Memory B cell (primary cell): ENCODE measurements around the gene SDK1.

Experiments used
- ATAC-seq: fragments of 150-1000 bp; cut with Tn5 transposase; 2 replicates; pipeline ENCODE4 v1.10.0; 2021; ENCODE audit warnings: low read depth, mild to moderate bottlenecking, moderate library complexity
- DNase-seq, 2 donors: peaks; one replicate each; pipeline ENCODE4 v3.0.0; 2022; ENCODE audit warnings: low spot score in 2 of 2
- H3K27ac Mint-ChIP-seq: one replicate; pipeline ENCODE4 v1.8.0; 2022; ENCODE audit warnings: mild to moderate bottlenecking, moderate library complexity, mixed read lengths
- H3K27me3 Mint-ChIP-seq: one replicate; pipeline ENCODE4 v1.8.0; 2022; ENCODE audit warnings: mixed read lengths
- H3K36me3 Mint-ChIP-seq: one replicate; pipeline ENCODE4 v1.8.0; 2022; ENCODE audit warnings: mild to moderate bottlenecking, mixed read lengths
- H3K4me1 Mint-ChIP-seq: one replicate; pipeline ENCODE4 v1.8.0; 2022; ENCODE audit warnings: mixed read lengths
- H3K4me3 Mint-ChIP-seq: one replicate; pipeline ENCODE4 v1.8.0; 2022; ENCODE audit warnings: mild to moderate bottlenecking, moderate library complexity, mixed read lengths
- H3K9me3 Mint-ChIP-seq: one replicate; pipeline ENCODE4 v1.8.0; 2022; ENCODE audit warnings: mixed read lengths

SDK1 gene

DNA sequence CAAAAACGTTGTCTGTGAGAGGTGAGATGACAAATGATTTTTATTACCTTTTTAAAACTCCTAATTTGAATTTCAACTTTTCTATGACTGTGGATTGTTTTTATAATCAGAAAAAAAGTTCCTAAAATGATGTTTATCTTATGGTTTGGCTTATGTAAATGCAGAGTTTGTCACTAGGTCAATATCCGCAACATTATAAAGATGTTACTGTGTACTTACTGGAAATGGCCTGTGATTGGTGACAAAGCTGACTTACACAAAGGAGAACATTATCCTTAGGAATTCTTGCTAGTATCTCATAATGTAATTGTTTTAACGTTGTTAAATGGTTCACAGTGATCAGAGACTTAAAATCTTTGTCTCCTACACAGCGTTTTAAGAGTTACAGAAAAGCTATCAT lies 79.0 kb downstream of the SDK1 start:
- H3K36me3 Mint-ChIP-seq = no peaks in the 10 kb centered on the region
- no peaks in the 10 kb centered on the region for H3K4me1 Mint-ChIP-seq
- H3K27ac Mint-ChIP-seq = no peak overlapping the region
- no peaks in the 10 kb centered on the region for H3K9me3 Mint-ChIP-seq
- DNase-seq (no peak), ATAC-seq (no peak)
- H3K27me3 Mint-ChIP-seq = peaks cover 21% of the 10 kb centered on the region
- no peak overlapping the region for H3K4me3 Mint-ChIP-seq

DNA sequence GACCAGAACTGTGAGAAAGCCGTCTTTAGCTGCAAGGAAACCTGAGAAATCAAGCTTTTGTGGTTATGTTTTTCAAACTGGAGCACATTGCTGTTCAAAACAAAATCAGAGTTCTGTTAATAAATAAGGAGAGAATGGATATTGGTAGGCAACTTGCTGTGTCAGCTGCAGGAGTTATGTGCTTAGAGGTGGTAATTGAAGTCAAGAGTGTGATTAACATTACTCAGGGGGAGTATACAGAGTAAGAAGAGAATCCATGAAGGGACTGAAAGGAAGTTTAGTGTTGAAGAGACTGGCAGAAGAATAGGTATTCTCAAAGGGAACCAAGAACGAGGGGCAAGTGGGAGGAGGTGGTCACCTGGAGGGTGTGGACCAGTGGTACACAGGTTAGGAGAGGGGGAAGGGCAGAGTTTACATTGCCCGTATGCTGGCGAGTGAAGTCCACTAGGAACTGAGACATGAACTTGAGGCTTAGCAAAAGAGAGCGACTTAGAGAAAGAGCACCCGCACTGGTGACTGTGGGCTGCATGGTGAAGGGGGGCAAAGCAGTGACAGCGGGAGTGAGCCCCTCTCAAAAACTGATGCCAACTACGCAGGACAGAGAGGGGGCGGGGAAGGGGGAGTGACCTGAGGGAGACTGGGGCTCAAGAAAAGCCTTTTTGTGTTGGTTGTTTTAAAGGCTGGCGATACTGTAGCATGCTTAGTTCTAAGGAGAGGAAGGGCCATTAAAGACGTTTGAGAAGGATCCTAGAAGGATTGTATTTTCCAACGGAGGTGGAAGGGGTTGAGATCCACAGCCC lies 80.0 kb downstream of the SDK1 start:
- ATAC-seq (no peak), DNase-seq (no peak)
- no peaks in the 10 kb centered on the region for H3K36me3 Mint-ChIP-seq
- peaks cover 18% of the 10 kb centered on the region for H3K27me3 Mint-ChIP-seq
- no peak overlapping the region for H3K4me3 Mint-ChIP-seq
- no peaks in the 10 kb centered on the region for H3K9me3 Mint-ChIP-seq
- no peak overlapping the region for H3K27ac Mint-ChIP-seq
- H3K4me1 Mint-ChIP-seq = no peaks in the 10 kb centered on the region

DNA sequence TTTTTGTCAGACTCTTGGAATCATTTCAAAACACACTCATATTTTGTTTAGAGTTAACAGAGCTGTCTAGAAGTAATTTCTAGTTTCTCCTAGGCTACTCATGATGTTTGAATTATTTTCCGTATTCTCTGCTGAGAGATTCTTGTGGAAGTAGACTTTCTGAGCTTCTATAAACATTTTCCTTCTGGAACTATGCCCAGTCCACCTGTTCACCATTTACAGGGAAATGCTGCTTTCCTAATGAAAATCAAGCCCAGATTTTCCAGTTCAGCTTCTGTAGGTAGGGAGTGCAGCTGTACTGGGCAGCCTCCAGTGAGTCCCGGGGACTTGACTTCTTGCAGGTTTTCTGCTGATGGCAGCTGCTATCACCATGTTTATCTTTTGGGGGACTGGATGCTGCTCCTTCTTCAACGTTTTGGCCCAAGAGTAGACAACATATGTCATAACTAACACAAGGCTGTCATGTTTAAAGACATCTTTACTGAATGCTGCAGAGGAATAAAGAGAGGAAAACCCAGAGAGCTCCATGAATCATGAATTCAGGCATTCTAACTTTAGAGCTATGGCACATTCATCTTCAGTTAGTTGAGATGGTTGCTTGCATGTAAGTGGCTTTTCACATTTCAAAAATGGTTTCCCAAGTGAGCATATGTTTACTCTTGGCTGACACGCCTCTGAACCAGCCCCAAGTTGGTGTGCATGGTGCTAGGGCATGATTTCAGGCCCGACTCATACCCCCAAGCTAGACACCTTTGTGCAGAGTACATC lies 85.6 kb downstream of the SDK1 start:
- Mint-ChIP-seq H3K27ac (no peak overlapping the region), H3K27me3 (peaks cover 3% of the 10 kb centered on the region), H3K4me1 (no peaks in the 10 kb centered on the region), H3K9me3 (peaks cover 4% of the 10 kb centered on the region), H3K36me3 (no peaks in the 10 kb centered on the region), H3K4me3 (no peak overlapping the region)
- no peak for ATAC-seq
- DNase-seq = no peak

DNA sequence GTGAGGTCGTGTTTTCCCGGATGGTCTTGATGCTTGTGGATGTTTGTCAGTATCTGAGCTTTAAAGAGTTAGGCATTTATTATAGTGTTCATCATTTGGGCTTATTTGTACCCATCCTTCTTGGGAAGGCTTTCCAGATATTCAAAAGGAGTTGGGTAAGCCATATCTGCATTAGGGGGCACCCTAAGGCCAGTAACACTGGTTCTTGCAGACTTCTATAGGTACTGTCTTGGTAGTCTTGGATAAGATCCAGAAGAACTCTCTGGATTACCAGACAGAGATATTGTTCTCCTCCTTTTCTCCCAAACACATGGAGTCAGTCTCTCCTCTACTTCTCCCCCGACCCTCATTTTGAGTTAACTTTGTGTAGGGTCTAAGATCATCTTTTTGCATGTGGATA lies 92.8 kb downstream of the SDK1 start:
- Mint-ChIP-seq H3K4me3 (no peak overlapping the region), H3K27ac (no peak overlapping the region), H3K4me1 (no peaks in the 10 kb centered on the region), H3K27me3 (peaks cover 2% of the 10 kb centered on the region), H3K36me3 (peaks cover 8% of the 10 kb centered on the region), H3K9me3 (peaks cover 29% of the 10 kb centered on the region)
- DNase-seq (no peak), ATAC-seq (no peak)

DNA sequence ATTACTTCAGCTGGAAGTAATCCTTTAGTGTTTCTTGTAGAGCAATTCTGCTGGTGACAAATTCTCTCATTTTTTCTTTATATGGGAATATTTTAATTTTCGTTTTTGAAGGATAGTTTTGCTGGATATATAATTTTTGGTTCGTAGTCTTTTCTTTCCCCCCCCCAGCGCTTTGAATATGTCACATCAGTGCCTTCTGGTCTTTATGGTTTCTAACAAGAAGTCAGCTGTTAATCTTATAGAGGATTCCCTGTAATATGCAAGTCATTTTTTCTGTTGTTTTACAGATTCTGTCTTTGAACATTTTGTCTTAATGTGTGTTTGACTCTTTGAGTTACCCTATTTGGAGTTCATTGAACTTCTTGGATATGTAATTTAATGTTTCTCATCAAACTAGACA lies 96.3 kb downstream of the SDK1 start:
- DNase-seq (no peak), ATAC-seq (no peak)
- Mint-ChIP-seq H3K4me3 (no peak overlapping the region), H3K27ac (no peak overlapping the region), H3K9me3 (peaks cover 25% of the 10 kb centered on the region), H3K27me3 (peaks cover 5% of the 10 kb centered on the region), H3K4me1 (no peaks in the 10 kb centered on the region), H3K36me3 (peaks cover 8% of the 10 kb centered on the region)

DNA sequence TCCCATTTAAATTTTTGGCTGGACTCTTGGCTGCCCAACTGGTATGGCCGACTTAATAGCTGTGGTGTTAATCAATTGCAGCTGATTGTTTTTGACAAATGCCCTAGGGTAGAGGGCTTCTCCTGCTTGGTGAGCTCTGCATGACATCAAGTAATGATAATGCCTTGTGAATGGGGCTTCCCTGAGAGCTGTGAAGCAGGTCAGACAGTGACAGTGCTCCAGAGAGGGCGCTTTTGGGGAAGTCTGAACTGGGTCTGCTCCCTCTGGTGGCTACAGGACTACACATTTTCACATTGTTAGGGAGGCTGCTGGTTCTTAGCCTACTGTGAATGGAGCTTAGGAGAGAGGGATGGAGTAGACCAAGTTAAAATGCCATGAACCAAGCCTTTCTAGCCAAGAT lies 98.8 kb downstream of the SDK1 start:
- Mint-ChIP-seq H3K4me3 (no peak overlapping the region), H3K36me3 (peaks cover 8% of the 10 kb centered on the region), H3K4me1 (no peaks in the 10 kb centered on the region), H3K27ac (no peak overlapping the region), H3K9me3 (peaks cover 19% of the 10 kb centered on the region), H3K27me3 (peaks cover 6% of the 10 kb centered on the region)
- DNase-seq = no peak
- ATAC-seq = peak; percentile 46

DNA sequence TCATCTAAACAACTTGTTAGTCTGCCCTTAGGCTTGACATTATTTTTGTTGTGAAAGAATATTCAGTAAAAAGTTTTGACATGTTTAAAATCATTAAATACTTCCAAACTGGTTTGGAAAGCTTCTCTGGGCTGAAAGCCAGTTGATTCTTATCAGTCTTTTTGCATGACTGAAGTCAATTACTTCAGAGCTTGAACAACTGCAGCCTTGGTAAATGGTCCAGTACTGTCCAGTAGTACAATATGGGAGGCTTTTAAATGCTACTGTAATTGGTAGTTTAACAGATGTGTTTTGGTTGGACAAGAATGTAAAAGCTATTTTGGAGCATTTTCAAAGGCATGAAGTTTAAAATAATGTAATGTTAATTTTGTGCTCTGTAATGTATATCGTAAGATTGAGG lies 103.4 kb downstream of the SDK1 start:
- H3K4me3 Mint-ChIP-seq = no peak overlapping the region
- no peak for ATAC-seq
- no peak overlapping the region for H3K27ac Mint-ChIP-seq
- H3K9me3 Mint-ChIP-seq = no peaks in the 10 kb centered on the region
- H3K36me3 Mint-ChIP-seq = no peaks in the 10 kb centered on the region
- H3K27me3 Mint-ChIP-seq = peaks cover 16% of the 10 kb centered on the region
- H3K4me1 Mint-ChIP-seq = no peaks in the 10 kb centered on the region
- no peak for DNase-seq

DNA sequence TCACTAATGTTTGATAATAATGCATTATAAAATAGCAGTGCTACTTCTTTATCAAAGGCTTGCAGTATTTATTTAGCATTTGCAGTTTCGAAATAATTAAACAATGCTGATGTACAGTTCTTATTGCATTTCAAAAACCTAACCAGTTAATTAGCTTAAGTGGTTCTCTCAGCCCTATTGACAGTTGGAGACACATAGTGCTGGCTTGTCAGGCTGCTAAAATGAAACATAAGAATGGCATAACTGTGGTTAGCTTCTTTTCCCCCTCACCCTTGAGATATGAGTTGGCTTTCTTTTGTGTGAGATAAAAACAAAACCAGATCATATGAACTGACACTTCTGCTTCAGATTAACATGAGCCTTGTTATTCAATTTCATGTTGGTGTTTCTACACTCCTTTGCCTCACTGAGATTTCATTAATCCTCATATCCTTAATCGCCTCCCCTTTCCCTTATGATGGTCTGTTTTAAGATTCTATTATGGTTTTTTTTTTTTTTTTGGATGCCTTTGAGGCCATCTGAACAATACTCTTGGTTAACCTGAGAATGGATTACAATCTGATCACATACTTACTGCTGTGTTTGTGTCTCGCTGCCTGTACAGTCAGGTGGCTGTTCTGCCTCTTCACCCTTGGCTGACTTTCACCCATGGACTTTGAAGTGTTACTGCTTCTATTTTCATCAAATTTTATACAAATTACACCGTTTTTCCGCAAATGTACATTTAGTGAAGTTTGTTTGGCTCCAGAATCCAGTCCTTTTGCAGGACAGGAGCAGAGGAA lies 108.0 kb downstream of the SDK1 start:
- H3K27me3 Mint-ChIP-seq = peaks cover 21% of the 10 kb centered on the region
- ATAC-seq = no peak
- H3K4me1 Mint-ChIP-seq = no peaks in the 10 kb centered on the region
- DNase-seq = no peak
- no peak overlapping the region for H3K4me3 Mint-ChIP-seq
- H3K27ac Mint-ChIP-seq = no peak overlapping the region
- H3K36me3 Mint-ChIP-seq = no peaks in the 10 kb centered on the region
- no peaks in the 10 kb centered on the region for H3K9me3 Mint-ChIP-seq

DNA sequence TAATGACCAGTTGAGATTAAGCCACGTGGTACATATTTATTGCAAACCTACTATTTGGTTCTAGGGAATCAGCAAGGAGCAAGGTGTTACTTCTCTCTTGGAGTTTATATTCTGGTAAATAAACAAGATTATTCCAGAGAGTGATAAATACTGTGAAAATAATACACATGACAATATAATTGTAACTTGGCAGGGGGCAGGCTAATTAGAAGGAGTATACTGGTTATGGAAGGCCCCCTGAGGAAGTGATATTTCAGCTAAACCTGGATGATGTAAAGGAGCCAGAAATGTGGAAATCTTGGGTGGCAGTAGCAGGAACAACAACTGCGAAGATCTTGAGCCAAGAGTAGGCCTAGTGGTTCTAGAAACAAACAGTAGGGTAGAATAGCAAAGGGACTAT lies 111.8 kb downstream of the SDK1 start:
- Mint-ChIP-seq H3K4me3 (no peak overlapping the region), H3K27me3 (peaks cover 20% of the 10 kb centered on the region), H3K9me3 (no peaks in the 10 kb centered on the region), H3K4me1 (no peaks in the 10 kb centered on the region), H3K36me3 (no peaks in the 10 kb centered on the region), H3K27ac (no peak overlapping the region)
- no peak for ATAC-seq
- DNase-seq = no peak

DNA sequence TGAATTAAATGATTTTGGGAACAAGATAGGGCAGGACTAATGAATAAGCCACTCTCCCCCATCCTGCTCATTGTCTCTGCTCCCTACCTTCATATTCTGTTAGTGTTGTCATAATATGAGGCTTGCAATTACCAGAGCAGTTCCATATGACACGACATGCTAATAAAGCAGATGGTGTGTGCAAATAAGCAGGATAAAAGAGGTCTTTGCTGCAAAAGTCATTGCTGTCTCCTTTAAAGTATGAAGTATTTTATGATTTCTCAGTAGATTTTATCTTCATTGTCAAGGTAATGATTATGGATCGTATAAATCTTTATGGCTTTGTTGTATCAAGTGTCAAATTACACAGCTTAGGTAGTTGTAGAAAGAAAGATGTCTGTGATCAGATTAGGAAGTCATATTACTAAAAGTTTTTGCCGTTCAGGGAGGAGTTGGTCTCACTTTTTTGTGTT lies 114.8 kb downstream of the SDK1 start:
- H3K27me3 Mint-ChIP-seq = peaks cover 17% of the 10 kb centered on the region
- H3K36me3 Mint-ChIP-seq = no peaks in the 10 kb centered on the region
- DNase-seq = no peak
- H3K9me3 Mint-ChIP-seq = no peaks in the 10 kb centered on the region
- no peak for ATAC-seq
- no peak overlapping the region for H3K27ac Mint-ChIP-seq
- H3K4me3 Mint-ChIP-seq = no peak overlapping the region
- H3K4me1 Mint-ChIP-seq = no peaks in the 10 kb centered on the region

DNA sequence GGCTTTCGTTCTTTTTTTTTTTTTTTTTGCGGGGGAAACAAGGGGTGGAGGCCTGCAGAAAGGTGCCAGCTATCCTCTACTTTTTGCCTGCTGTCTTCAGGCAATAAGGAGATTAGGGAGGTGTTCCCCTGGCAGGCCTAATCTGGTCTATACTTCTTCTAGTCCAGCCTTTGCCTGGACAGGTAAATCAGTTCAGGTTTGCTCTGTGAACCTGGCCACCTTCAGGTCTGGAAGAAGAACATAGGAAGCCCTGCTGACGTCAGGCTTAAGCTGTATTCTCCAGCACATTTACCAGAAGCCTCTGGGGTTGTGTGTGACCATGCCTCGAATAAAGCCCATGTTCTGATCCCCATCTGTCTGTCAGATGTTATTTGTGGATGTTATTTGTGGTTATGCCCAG lies 115.4 kb downstream of the SDK1 start:
- peaks cover 15% of the 10 kb centered on the region for H3K27me3 Mint-ChIP-seq
- ATAC-seq (no peak), DNase-seq (no peak)
- no peak overlapping the region for H3K4me3 Mint-ChIP-seq
- no peaks in the 10 kb centered on the region for H3K36me3 Mint-ChIP-seq
- H3K4me1 Mint-ChIP-seq = no peaks in the 10 kb centered on the region
- no peaks in the 10 kb centered on the region for H3K9me3 Mint-ChIP-seq
- H3K27ac Mint-ChIP-seq = no peak overlapping the region

DNA sequence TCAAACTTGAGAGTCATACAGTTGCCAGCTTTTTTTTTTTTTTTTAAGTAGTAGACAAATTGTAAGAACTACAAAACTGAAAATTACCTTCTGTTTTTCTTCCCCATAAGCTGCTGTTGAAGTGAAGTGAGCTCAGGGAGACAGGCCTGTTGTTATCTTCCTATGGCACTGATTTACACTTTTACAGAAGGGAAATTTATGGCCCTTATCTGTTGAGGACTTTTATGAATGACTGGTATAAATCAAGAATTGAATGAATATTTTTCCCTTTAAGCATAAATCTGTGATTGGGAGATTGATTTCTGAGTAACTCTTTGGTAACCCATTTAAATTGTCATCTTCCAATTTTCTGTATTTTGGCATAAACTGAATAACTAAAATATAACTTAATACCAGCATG lies 124.0 kb downstream of the SDK1 start:
- peaks cover 2% of the 10 kb centered on the region for H3K9me3 Mint-ChIP-seq
- H3K27me3 Mint-ChIP-seq = peaks cover 5% of the 10 kb centered on the region
- H3K27ac Mint-ChIP-seq = no peak overlapping the region
- H3K4me3 Mint-ChIP-seq = no peak overlapping the region
- H3K36me3 Mint-ChIP-seq = peaks cover 2% of the 10 kb centered on the region
- DNase-seq (no peak), ATAC-seq (no peak)
- H3K4me1 Mint-ChIP-seq = no peaks in the 10 kb centered on the region

DNA sequence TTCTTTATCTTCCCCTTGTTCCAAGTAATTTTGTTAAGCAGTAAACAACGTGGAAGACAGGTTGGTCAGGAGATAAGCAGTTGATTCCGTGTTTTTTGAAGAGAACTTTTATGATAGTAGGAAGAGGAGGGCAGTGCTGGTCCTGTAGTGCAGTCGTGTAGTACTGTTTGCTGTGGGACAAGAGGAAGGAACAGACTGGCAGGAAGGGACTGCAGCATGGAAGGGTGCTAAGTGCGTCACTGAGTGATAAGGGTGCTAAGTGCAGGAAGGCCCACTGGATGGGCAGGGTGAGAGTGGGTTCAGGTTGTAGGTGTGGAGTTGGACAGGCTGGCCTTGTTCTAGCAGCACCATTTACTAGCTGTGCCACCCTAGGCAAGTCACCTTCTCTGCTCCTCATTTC lies 125.0 kb downstream of the SDK1 start:
- H3K27ac Mint-ChIP-seq = no peak overlapping the region
- no peak for ATAC-seq
- DNase-seq = no peak
- peaks cover 2% of the 10 kb centered on the region for H3K36me3 Mint-ChIP-seq
- no peaks in the 10 kb centered on the region for H3K4me1 Mint-ChIP-seq
- peaks cover 2% of the 10 kb centered on the region for H3K9me3 Mint-ChIP-seq
- H3K27me3 Mint-ChIP-seq = peaks cover 3% of the 10 kb centered on the region
- no peak overlapping the region for H3K4me3 Mint-ChIP-seq

DNA sequence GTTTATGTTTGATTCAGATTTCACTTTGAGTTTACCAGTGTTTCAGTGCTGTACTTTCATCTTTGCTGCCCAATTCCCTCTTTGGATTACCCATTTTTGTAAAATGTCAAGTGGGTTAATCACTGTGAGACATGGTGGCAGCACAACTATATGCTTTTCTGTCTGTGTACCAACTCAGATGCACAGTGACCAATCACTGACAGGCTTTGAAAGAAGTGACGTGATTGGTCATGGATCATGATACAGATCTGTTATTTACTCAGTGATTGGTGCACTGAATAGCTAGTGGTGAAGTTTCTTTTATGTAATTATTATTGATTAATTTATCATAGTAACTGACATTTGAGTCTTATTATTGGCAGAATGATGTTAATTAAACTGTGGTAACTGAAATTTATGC lies 126.9 kb downstream of the SDK1 start:
- Mint-ChIP-seq H3K9me3 (no peaks in the 10 kb centered on the region), H3K36me3 (no peaks in the 10 kb centered on the region), H3K27ac (no peak overlapping the region), H3K27me3 (peaks cover 3% of the 10 kb centered on the region), H3K4me3 (no peak overlapping the region), H3K4me1 (no peaks in the 10 kb centered on the region)
- ATAC-seq (no peak), DNase-seq (no peak)
